ENCODE measurements around the gene RBPJ. TPM values are rescaled to one million over a fixed set of nuclear protein-coding genes. Genes with fewer than 3 reads are reported as not detected.
"Not testable (repeated sequence)": the region's sequence is repeated elsewhere in the genome, so short reads cannot be mapped to it uniquely, and the experiment has no call there.

The RBPJ gene
- total RNA-seq, 2 experiments from 2014 or later = 88.7 to 93.5 TPM

- no peaks in the 10 kb centered on the region for H3K36me3 Mint-ChIP-seq
- no peaks in the 10 kb centered on the region for H3K9me3 Mint-ChIP-seq
- peaks cover 24% of the 10 kb centered on the region for H3K4me1 Mint-ChIP-seq
- no peak overlapping the region for H3K27ac Mint-ChIP-seq
- H3K4me3 Mint-ChIP-seq = no peak overlapping the region
- DNase-seq = no peak
- H3K27me3 Mint-ChIP-seq = peaks cover 13% of the 10 kb centered on the region
Observed at GRCh38 chr4:26296514-26296913, 24.3 kb upstream of the RBPJ start.

DNA sequence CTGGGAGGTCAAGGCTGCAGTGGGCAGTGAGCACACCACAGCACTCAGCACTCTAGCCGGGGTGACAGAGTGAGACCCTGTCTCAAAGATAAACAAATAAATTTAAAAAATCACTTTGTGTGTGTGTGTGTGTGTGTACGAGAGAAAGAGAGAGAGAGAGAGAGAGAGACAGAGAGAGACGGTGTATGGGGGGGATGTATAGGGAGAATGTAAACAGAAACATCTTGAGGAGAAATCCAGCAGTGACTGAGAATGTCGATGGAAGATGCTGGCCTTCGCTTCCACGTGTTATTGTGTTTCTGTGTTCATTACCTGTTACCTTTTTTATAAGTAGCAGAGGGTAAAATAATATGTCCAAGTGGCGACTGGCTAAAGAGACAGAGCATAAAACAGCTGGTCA, 23.6 kb upstream of the RBPJ start:
- Mint-ChIP-seq H3K27ac (no peak overlapping the region), H3K36me3 (no peaks in the 10 kb centered on the region), H3K9me3 (no peaks in the 10 kb centered on the region), H3K4me1 (peaks cover 21% of the 10 kb centered on the region), H3K27me3 (peaks cover 13% of the 10 kb centered on the region), H3K4me3 (no peak overlapping the region)
- no peak for DNase-seq

DNA sequence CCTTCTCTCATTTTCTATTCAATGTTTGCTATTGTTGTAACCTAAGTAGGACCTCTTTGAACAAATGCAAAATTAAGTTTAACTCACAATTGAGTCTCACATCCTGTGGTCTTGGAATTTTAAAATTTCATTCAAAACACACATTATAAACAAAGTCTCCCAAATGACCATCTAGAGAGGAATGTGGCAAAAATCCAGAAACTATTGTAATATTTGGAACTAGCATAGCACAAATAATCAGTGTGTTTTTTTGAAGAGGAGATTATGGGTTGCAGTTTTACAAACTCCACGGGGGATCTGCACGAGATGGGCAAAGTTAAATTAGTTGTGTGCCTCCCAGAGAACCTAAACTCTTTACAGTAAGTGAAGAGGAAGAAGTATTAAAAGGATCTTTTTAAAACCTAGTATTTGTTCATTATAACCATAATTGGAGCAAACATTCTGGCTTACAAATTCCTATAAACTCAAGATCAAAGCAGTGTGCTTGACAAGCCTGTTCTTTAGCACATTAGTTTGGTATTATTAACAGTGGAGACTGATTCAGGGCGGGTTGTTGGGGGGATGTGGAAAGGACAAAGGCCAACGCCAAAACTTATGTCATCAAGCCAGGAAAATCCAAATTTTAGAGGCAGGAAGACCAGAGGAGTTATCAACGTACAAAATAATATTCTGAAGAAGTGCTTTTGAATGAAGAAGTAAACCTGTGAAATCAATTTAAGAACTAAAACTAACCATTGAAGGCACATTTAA, 22.4 kb upstream of the RBPJ start:
- Mint-ChIP-seq H3K36me3 (no peaks in the 10 kb centered on the region), H3K4me3 (no peak overlapping the region), H3K27ac (peak overlapping the region; percentile 68), H3K27me3 (peaks cover 13% of the 10 kb centered on the region), H3K4me1 (peaks cover 21% of the 10 kb centered on the region), H3K9me3 (no peaks in the 10 kb centered on the region)
- no peak for DNase-seq

DNA sequence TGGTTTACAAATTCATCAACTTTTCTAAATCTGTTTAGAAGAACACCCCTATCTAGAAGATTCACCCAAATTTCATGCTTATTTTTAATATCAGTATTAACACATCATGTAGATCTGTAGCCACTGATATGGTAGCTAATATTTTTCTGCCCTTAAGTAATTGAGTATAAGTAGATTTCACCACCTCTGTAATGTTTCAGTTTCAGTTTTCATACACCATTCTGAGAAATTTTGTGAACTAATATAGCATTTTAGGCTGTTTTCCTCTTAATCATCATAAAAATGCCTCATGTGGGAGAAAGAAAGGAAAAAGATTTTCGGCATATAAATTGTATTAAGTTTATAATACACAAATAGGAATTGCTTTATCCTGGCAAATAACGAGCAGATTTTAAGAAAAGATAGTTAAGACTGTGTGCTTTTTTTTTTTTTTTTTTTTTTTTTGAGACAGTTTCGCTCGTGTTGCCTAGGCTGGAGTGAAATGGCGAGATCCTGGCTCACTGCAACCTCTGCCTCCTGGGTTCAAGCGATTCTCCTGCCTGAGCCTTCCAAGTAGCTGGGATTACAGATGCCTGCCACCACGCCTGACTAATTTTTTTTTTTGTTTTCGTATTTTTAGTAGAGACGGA, 21.4 kb upstream of the RBPJ start:
- Mint-ChIP-seq H3K9me3 (no peaks in the 10 kb centered on the region), H3K27me3 (peaks cover 13% of the 10 kb centered on the region), H3K27ac (peak overlapping the region; percentile 68), H3K4me3 (no peak overlapping the region), H3K4me1 (peaks cover 27% of the 10 kb centered on the region), H3K36me3 (no peaks in the 10 kb centered on the region)
- no peak for DNase-seq

DNA sequence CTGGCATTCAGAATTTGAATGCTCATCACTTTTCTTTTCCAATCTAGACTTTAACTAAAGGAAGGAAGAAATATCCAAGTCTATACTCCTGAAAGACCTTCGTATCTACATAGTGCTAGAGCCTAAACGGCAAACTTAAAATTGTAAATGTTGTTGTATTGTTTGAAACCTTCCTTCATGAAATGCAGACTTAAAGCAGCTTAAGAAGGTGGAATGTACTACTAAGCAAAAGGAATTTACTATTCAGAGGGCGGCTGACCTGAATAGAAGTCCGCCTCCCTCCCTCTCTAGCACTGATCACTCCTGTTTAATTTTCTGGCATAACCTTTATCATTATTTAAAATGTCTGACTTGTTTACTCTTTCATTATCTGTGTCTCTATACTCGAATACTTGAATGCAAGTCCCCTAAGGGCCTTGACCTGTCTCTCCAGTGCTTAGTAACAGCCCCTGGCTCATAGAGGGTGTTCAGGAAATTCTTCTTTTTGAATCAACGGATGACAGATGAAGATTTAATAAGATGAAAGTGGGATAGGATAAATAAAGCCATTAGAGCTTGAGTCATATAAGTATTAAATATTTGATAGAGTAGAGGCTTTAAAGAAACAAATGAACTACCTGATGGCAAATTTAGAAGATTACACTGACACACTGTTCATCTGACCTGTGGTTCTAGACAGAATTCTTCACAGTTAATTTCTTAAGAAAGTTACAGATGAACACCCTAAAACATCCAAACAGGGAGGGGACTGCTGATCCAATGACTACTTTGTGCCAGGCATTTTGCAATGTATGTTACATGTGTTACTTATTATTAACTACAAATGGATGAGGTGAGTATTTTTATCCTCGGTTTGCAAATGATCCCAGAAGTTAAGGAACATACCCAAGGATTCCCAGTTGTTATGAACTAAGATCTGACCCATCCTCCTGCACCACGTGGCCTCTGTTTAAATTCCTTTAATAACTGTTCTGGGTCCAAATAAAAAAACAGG, 20.2 kb upstream of the RBPJ start:
- Mint-ChIP-seq H3K36me3 (no peaks in the 10 kb centered on the region), H3K4me1 (peaks cover 32% of the 10 kb centered on the region), H3K27me3 (peaks cover 13% of the 10 kb centered on the region), H3K27ac (no peak overlapping the region), H3K4me3 (no peak overlapping the region), H3K9me3 (no peaks in the 10 kb centered on the region)
- DNase-seq = no peak

- H3K4me3 Mint-ChIP-seq = no peak overlapping the region
- no peaks in the 10 kb centered on the region for H3K36me3 Mint-ChIP-seq
- H3K27me3 Mint-ChIP-seq = peaks cover 9% of the 10 kb centered on the region
- H3K4me1 Mint-ChIP-seq = peaks cover 36% of the 10 kb centered on the region
- H3K9me3 Mint-ChIP-seq = no peaks in the 10 kb centered on the region
- DNase-seq = no peak
- H3K27ac Mint-ChIP-seq = no peak overlapping the region
Observed at GRCh38 chr4:26302031-26302899, 18.5 kb upstream of the RBPJ start.

GRCh38 chr4:26303008-26303407, 17.8 kb upstream of the RBPJ start:
- Mint-ChIP-seq H3K4me3 (no peak overlapping the region), H3K36me3 (no peaks in the 10 kb centered on the region), H3K27ac (no peak overlapping the region), H3K27me3 (peaks cover 4% of the 10 kb centered on the region), H3K4me1 (peaks cover 39% of the 10 kb centered on the region), H3K9me3 (no peaks in the 10 kb centered on the region)
- no peak for DNase-seq

DNA sequence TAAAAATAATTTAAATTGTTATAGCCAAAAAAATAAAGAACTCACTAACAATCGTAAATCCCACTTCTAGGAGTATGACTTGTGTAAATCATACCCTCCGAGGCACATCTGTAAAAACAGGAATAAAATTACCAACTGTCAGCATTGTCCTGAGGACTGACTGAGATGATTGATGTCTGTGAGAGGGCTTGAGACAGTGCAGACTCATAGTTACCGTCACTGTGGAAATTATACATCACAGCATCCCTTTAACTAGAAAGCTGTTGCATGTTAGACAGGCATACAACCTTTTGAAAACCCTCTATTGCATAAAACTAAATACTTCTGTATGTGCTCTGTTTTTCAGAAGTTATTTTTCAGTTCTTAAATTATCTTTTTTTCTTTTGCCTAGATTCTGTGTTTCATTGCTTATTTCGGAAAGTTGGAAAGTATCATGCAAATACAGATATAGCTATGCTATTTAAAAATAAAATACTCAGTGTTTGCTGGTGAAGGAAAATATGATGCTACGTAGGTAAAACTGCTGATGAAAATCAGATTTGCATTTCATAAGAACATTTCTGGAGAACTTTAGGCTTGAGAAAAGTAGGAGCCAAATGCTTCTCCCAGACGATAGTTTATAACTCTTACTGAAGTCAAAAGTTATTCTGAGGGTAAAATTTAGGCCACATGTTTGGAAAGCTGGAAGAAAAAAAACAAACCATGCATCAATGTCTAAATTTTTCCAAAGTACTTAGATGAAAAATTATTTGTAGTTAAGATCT, 13.6 kb upstream of the RBPJ start:
- Mint-ChIP-seq H3K36me3 (peaks cover 1% of the 10 kb centered on the region), H3K4me1 (peaks cover 30% of the 10 kb centered on the region), H3K27me3 (no peaks in the 10 kb centered on the region), H3K27ac (peak overlapping the region; percentile 68), H3K9me3 (no peaks in the 10 kb centered on the region), H3K4me3 (no peak overlapping the region)
- DNase-seq = no peak

- peaks cover 4% of the 10 kb centered on the region for H3K36me3 Mint-ChIP-seq
- no peaks in the 10 kb centered on the region for H3K27me3 Mint-ChIP-seq
- peaks cover 37% of the 10 kb centered on the region for H3K4me1 Mint-ChIP-seq
- H3K9me3 Mint-ChIP-seq = no peaks in the 10 kb centered on the region
- no peak overlapping the region for H3K27ac Mint-ChIP-seq
- DNase-seq = no peak
- no peak overlapping the region for H3K4me3 Mint-ChIP-seq
Observed at GRCh38 chr4:26308568-26308967, 12.2 kb upstream of the RBPJ start.

DNA sequence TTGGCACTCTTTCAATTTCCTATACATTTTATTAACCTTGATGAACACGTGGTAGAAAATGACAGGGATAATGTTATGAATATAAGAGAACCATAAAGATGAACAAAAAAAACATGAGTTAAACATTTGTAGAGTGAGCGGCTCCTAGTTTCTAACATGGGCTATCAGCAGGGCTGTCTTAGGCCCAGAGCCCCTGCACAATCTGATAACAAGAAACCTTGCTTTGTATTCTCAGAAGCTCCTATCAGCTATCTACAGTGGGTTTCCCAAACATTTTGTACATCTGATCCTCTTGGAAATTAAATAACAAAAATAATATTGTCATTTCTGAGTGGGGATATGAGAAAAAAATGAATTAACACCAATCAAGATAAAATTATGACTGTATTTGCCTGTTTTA, 10.6 kb upstream of the RBPJ start:
- peaks cover 11% of the 10 kb centered on the region for H3K36me3 Mint-ChIP-seq
- peaks cover 10% of the 10 kb centered on the region for H3K9me3 Mint-ChIP-seq
- H3K4me3 Mint-ChIP-seq = no peak overlapping the region
- no peaks in the 10 kb centered on the region for H3K27me3 Mint-ChIP-seq
- peaks cover 26% of the 10 kb centered on the region for H3K4me1 Mint-ChIP-seq
- H3K27ac Mint-ChIP-seq = no peak overlapping the region
- DNase-seq = no peak

GRCh38 chr4:26311633-26312032, 9.2 kb upstream of the RBPJ start:
- Mint-ChIP-seq H3K27ac (peak overlapping the region; percentile 78), H3K4me1 (peaks cover 23% of the 10 kb centered on the region), H3K27me3 (no peaks in the 10 kb centered on the region), H3K9me3 (peaks cover 16% of the 10 kb centered on the region), H3K36me3 (peaks cover 13% of the 10 kb centered on the region), H3K4me3 (no peak overlapping the region)
- no peak for DNase-seq

- Mint-ChIP-seq H3K4me1 (peaks cover 23% of the 10 kb centered on the region), H3K36me3 (peaks cover 28% of the 10 kb centered on the region), H3K9me3 (peaks cover 31% of the 10 kb centered on the region)
- not testable (repeated sequence) for H3K27ac Mint-ChIP-seq, H3K27me3 Mint-ChIP-seq, DNase-seq, H3K4me3 Mint-ChIP-seq
Observed at GRCh38 chr4:26315316-26315932, 5.4 kb upstream of the RBPJ start.

DNA sequence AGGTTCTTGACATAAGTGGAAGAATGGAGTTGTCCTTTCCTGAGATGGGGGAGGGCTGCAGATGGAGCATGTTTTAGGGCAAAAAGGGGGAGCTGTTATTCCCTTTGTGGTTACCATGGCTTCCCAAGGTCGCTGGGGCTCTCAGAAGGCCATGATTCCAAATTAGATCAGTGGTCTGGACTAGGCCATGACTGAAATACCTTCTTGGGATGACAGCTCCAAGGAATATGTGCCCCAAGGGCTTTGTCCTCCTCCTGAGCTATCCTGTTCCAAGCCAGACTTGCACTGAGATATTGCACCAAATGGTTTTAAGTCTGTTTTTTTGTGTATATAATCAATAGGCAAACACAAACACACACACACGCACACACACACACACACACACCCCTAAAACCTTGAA, 3.0 kb upstream of the RBPJ start:
- peak overlapping the region; percentile 99 for H3K4me3 Mint-ChIP-seq
- peaks cover 27% of the 10 kb centered on the region for H3K36me3 Mint-ChIP-seq
- H3K27ac Mint-ChIP-seq = peak overlapping the region; percentile 86

More for the DNA sequence above, 3.0 kb upstream of the RBPJ start:
- peaks cover 17% of the 10 kb centered on the region for H3K4me1 Mint-ChIP-seq
- H3K27me3 Mint-ChIP-seq = no peaks in the 10 kb centered on the region
- H3K9me3 Mint-ChIP-seq = peaks cover 31% of the 10 kb centered on the region
- no peak for DNase-seq

Measured in activated naive CD8-positive, alpha-beta T cell treated with anti-CD3 and anti-CD28 coated beads for 36 hours (primary cell).